Heart left ventricle (tissue), 13 donors: ENCODE results near the gene KIFC1.
"Not testable (repeated sequence)": the region's sequence is repeated elsewhere in the genome, so short reads cannot be mapped to it uniquely, and the experiment has no call there.

Experiments used
- CTCF ChIP-seq, 12 donors: fragments of 200-600 bp; sonication (generic) in 4 of 12; IDR thresholded peaks; one replicate each; pipeline versions ENCODE4 v1.5.0 to v1.8.0; 2018 to 2022; ENCODE audit warnings: antibody characterized with exemption in 12 of 12, mild to moderate bottlenecking in 5 of 12
- POLR2A ChIP-seq, 2 donors: fragments of 450-650 bp; IDR thresholded peaks; one replicate each; pipeline ENCODE4 v1.6.1; 2017; ENCODE audit warnings: antibody characterized with exemption in 2 of 2, mild to moderate bottlenecking in 2 of 2, moderate library complexity in 2 of 2
- donor health status: ischemic (EF 13 %, LVEDD 7.1; RV severe dilation, severe dysfunction).
- donor health status: DM: no; HTN: yes; CAD: no.
- donor health status: DM: no; HTN: no; CAD: no.
- donor health status: ischemic (EF 25% LVEDD 6.9; RV normal size, moderate dysfunction).
- donor health status: ischemic (EF 25% LVEDD 5.7; RV mildly dilated, moderate dysfunction).
- donor health status: ischemic (EF 35%, LVEDD 5.7; RV mildly dilated, moderate dysfunction).
- donor health status: nonischemic (EF 11% LVEDD 7.7; RV severe dilation, severe dysfunction).
- donor health status: DM: yes; HTN: yes; CAD: no.
- donor health status: PGD.
- donor health status: ischemic (EF 29% LVEDD 5.4; RV normal size, mild dysfunction).
- donor health status: nonischemic (EF 23%, LVEDD 6.1; RV moderate dilation, normal function).

- not testable (repeated sequence) for TF ChIP-seq POLR2A, CTCF (IDR thresholded peaks at IDR 0.05)
Observed at GRCh38 chr6:33399881-33400280, 8.3 kb downstream of the KIFC1 start.
